ENCODE measurements around the gene SLC37A1.
"Not testable (repeated sequence)": the region's sequence is repeated elsewhere in the genome, so short reads cannot be mapped to it uniquely, and the experiment has no call there.

Gene SLC37A1

DNA sequence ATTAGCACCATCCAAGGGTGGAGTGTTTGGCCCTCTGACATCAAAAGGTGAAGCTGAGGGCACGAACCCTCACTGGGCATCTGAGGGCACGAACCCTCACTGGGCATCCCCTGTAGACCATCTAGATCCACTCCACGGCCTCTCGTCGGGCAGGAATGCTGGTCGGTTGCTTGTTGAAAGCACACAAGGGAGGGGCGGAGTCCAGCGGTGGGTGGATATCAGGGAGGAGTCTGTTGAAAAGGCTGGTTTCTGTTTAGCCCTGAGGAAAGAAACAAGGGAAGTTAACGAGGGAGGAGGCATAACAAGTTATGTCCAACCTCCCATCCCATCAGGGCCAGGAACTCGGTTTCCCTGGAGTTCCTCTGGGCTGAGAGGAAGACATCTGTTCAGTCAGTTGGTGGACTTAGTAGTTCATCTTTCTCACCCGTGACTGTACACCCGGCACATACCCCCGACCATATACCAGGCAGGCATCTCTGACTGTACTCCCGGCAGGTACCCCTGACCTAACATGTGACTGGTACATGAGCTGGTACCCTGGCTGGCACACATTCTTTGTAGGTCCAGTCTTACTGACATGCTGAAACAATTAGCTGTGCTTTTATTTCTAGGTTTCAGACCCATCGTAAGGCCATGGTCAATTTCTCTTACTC lies 107.6 kb downstream of the SLC37A1 start:
- no peak overlapping the region for H3K4me3 ChIP-seq

DNA sequence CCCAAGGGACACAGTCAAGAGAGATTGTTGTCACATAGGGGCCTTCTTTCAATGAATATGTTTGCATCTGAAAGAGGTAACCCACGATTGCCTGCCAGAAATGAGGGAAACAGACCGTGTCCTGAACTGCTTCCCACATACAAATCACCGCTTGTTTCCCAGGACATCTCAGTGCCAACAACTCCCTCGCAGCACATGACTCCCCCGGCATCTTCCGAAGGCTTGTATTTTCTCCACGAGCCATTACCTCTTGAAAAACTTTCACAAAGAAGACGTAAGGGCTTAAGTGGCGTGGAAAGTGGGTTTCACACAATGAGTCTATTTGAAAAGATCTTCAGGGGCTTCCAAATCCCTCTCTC lies 108.1 kb downstream of the SLC37A1 start:
- Histone ChIP-seq H3K27ac (no peak overlapping the region), H3K4me3 (no peak overlapping the region)

More for the DNA sequence above, 107.6 kb downstream of the SLC37A1 start:
- H3K27ac ChIP-seq = no peak overlapping the region

DNA sequence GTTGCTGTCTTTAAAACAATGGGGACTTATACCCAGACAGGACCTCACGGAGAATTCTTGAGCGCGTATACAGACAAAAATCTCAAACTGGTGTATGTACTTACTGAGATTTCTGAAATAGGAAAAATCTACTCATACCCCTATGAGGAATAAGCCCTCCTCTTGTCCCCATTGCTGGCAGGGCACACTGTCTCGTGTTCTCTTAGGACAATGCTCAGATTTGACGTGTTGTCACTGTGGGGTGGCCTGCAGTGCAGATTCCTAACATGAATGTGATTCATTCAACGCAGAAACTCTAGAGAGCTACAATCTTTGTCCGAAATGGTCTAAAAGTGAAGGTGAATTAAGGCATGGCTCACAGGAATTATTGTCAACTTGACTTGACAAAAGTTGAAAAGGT lies 108.6 kb downstream of the SLC37A1 start:
- Histone ChIP-seq H3K4me3 (no peak overlapping the region), H3K27ac (no peak overlapping the region)

DNA sequence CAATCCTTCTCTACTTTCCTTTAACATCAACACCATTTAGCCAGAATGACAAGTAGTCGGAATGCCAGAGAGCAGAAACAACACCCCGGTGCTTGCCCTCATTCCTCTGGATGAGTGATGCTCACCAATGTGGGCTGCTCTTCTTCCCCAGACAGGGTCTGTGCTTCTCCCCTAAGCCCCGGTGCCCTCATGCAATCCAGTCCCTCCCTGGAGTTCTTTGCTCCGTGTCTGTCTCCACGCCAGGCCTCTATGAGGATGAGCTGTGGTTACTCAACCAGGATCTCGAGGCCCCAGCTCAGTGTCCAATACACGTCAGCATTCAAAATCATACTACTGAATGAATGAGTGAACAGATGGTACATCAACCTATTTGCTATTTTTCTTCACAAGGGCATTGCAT lies 110.0 kb downstream of the SLC37A1 start:
- Histone ChIP-seq H3K4me3 (no peak overlapping the region), H3K27ac (no peak overlapping the region)

DNA sequence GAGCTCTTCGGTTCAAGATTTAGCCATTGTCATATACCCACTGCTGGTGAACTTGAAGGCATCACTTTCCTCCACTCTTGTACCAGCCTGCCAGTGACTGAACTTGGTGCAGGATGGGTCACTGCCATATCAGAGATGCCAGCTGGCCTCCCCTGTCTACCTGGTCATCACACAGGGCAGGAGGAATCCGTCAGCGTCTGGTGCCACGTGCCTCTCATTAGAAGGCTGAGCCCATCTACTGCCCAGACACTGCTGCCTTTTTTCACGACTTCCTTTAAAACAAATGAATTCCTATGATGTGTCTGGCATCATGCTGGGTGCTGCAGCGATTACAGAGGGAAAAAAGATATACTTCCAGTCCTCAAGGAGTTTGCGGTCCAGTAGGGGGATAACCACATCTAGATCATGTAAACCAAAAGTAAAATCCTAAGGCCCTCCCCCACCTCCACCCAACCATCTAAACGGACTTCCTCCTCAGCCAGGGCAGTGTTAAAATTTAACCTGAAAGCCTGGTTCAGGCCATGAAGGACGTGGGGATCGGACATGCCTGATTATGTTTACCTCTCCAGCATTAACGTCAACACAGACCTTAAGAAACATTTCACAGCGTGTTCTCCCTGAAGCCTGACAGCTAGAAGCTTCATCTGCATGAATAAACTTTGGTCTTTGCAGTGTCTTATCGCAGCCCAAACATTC lies 110.6 kb downstream of the SLC37A1 start:
- Histone ChIP-seq H3K4me3 (no peak overlapping the region), H3K27ac (no peak overlapping the region)

DNA sequence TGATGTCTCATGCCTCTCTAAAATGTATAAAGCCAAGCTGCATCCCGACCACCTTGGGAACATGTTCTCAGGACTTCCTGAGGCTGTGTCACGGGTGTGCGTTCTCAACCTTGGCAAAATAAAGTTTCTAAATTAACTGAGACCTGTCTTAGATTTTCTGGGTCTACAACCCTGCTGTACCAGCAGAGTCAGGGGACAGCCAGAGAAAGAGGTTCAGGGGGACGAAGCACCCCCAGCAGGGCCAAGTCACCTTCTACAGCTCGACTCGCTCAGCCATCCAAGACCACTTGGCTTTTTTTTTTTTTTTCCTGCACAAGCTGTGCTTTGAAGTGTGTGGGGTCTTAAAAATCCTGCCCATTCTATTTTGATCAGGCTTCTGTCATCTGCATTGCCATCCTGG lies 111.3 kb downstream of the SLC37A1 start:
- no peak overlapping the region for H3K27ac ChIP-seq

DNA sequence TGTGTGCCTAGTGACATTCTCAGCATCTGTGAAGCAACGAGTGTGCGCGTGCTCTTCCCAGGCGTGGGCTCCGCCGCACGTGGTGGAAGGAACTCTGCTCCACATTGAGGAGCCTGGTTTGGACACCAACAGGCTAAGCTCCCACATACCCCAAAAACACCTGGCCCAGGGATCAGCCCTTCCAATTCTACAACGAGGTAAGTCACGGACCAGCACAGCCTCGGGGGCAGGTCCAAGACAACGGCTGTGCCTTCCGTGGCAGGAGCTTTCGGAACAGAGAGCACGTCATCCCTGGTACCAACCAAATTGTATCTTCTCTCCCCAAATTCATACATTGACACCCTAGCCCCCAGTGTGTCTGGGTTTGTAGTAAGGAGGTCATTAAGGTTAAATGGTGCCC lies 112.5 kb downstream of the SLC37A1 start:
- no peak overlapping the region for H3K4me3 ChIP-seq
- H3K27ac ChIP-seq = no peak overlapping the region

More for the DNA sequence above, 111.3 kb downstream of the SLC37A1 start:
- H3K4me3 ChIP-seq = no peak overlapping the region

DNA sequence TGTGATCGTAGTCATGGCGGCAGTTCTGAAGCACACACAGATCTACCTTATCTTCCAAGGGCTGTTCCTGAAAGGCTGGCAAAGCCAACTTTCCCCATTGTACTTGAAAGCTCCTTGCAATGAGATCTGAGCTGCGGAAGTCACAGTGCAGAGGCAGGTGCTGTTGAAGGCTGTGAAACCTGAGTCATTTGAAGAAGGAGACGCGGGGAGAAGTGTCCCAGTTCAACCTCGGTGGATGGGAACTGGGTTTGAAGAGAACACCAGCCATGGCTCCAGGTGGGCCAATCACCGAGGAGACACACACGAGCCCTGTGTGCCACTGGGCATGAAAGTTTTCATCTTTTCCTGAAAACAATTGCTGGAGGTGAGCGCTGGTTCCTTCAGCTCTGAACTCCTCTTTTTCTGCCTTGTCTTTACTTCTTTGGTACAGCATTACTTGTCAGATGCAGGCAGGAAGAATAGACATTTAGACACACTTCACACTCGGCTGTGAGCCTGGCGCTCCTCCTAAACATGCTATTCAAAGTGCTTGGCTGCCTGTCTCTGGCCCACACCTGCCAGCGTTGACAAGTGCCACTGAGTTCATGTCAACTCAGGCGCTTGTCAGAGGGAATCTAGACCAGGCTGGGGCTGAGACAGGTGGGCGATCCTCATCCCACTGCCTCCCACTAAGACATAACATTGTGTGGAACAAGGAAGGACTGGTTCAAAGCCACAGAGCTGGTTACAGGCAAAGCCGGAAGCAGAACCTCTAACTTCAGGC lies 114.1 kb downstream of the SLC37A1 start:
- H3K4me3 ChIP-seq = no peak overlapping the region
- no peak overlapping the region for H3K27ac ChIP-seq

DNA sequence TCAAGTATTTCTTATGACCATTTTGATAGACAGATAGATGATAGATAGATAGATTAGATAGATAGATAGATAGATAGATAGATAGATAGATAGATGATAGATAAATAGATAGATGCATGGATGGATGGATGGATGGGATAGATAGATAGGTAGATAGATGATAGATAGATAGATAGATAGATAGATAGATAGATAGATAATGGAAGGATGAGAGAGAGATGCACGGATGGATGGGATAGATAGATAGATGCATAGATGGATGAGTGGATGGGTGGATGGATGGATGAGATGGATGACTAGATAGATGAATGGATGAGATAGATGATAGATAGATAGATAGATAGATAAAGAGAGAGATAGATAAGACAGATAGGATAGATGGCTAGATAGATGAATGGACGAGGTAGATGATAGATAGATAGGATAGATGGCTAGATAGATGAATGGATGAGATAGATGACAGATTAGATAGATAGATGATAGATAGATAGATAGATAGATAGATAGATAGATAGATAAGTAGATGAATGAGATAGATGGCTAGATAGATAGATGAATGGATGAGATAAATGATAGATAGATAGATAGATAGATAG lies 114.9 kb downstream of the SLC37A1 start:
- H3K27ac ChIP-seq, H3K4me3 ChIP-seq: not testable (repeated sequence)

DNA sequence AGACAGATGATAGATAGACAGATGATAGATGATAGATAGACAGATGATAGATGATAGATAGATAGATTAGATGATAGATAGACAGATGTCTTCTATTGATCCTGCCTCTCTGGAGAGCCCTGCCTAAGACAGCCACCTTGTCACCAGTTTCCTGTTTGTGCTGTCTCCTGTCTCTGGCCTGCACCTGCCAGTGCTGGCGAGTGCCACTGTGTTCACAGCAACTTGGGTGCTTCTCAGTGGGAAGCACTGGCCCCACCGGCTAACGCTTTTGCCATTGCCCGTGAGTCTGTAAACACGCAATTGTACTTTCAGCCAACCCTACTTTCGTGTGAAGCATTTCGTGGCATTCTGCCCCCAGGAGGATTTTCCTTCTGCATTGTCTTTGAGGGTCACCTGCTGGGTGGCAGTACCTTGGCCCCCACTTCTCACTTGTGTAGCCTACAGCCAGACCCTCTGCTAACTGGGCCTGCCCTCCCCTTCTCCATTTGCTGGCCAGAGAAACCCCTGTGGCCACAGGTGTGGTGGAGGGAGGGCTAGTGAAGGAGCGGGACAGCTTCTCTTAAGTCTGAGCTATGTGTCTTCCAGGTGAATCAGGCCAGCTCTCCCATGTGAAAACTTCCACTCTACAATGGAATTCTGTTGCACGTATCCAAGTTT lies 116.4 kb downstream of the SLC37A1 start:
- H3K4me3 ChIP-seq = no peak overlapping the region
- H3K27ac ChIP-seq = no peak overlapping the region

DNA sequence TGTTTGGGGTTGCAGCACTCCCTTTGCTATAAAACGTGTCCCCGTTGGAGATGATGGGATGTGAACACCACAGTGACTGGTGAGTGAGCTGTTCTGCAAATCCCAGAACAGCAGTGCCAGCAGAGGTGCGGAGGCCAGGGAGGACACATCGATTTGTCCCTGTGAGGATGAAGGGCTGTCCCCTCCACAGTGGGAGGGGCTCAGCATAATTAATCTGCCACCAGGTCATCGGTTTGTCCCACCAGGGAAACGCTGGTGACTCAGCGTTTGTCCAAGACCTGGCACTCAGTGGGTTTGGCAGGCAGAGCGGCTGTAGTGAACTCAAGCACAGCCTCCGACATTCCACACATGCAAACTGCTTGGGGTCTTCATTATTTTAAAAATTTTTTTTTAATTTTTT lies 117.0 kb downstream of the SLC37A1 start:
- Histone ChIP-seq H3K27ac (no peak overlapping the region), H3K4me3 (no peak overlapping the region)

Measured in skin epidermis (tissue), 12 donors.